Stimulated activated CD8-positive, alpha-beta memory T cell treated with anti-CD3 and anti-CD28 coated beads, Interleukin-7, amount 100 ng/mL, for 4 hours (primary cell): ENCODE results near the gene QSOX1.
"Not testable (repeated sequence)": the region's sequence is repeated elsewhere in the genome, so short reads cannot be mapped to it uniquely, and the experiment has no call there.

ENCODE experiments used
- DNase-seq, 2 donors: peaks; one replicate each; pipeline ENCODE4 v3.0.0-alpha.2; 2020; ENCODE audit warnings: low read depth in 2 of 2

Gene QSOX1

GRCh38 chr1:180188684-180189175 is 34.1 kb downstream of the QSOX1 start:
- DNase-seq: no peak

DNA sequence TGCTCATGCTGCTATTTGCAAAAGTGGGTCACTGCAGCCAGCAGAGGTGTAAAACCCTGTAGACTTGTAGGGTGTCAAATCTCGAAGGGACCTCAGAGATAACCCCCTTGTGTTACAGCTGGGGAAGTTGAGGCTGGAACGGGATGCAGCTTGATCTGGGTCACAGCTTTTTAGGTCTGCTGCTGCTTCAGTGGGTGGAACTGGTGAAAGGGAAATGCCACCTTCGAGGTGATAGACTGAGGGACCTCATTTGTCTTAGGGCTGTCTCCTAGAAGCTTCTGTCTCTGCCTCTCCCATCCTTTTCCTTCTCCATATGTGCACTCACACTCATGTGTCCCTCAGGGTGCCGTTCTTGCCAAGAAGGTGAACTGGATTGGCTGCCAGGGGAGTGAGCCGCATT is 35.4 kb downstream of the QSOX1 start:
- DNase-seq: no peak

GRCh38 chr1:180192172-180192571 is 37.5 kb downstream of the QSOX1 start:
- peak; percentile 5 to 15 for DNase-seq

DNA sequence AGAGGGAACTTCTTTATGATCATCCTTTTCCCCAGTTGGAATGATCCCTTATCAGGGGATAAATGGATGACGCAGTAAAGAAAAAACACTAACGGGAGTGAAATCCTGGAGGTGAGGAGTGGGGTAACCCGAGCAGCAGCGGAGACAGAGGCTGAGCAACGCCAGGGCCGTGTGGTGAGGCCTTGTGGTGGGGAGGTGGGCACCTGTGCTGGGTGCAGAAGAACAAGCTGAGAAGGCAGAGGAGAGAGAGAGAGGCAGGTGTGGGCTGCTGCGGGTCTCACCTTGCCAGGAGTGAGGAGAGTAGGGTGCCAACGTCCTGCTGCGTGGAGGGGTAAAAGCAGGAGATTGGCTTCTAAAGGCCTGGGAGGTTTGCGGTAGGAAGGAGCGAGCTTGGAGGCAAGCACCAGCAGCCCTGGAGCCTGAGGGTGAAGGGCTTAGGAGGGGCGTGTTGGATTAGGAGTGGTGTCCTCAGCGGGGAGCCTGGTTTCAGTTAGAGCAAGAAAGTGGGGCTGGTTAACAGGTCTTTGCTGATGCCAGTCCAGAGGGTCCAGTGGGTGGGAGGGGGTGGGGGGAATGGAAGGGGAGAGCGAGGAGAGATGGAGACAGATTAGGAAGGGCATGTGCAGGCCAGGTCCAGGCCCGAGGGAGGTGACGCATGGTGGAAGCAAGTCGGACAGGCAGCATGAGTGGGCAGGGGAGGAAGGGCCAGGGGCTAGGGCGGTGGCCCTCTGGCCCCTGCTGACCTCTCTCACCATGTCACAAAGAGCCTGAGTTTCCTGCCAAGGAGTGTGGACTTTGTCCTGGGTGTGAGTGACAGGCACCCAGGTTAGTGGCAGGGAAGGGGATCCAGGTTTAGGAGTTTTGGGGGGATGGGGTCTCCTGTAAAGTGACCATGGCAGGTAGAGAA is 38.7 kb downstream of the QSOX1 start:
- no peak for DNase-seq

- no peak for DNase-seq
These were observed 39.4 kb downstream of the QSOX1 start for GRCh38 chr1:180194048-180194425.

GRCh38 chr1:180194546-180195207 is 40.0 kb downstream of the QSOX1 start:
- DNase-seq: no peak

- DNase-seq: no peak
These were observed 40.7 kb downstream of the QSOX1 start for GRCh38 chr1:180195401-180195800.

DNA sequence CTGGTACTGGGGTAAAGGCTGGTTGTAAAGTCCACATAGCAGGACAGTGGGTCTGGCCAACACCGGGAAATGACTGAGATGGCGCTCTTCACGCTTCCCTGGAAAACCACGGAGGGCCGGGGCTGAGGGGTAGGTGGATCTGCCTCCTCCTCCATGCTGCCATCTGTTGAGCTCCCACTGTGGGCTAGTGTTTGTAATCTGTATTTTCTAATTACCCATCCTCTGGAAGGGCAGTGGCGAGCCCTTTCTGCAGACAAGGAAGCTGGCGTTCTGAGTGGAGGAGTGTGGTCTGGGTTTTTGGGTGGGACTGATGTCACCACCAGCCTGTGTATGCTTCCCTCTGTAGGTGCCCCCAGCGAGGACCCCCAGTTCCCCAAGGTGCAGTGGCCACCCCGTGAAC is 41.2 kb downstream of the QSOX1 start:
- no peak for DNase-seq

DNA sequence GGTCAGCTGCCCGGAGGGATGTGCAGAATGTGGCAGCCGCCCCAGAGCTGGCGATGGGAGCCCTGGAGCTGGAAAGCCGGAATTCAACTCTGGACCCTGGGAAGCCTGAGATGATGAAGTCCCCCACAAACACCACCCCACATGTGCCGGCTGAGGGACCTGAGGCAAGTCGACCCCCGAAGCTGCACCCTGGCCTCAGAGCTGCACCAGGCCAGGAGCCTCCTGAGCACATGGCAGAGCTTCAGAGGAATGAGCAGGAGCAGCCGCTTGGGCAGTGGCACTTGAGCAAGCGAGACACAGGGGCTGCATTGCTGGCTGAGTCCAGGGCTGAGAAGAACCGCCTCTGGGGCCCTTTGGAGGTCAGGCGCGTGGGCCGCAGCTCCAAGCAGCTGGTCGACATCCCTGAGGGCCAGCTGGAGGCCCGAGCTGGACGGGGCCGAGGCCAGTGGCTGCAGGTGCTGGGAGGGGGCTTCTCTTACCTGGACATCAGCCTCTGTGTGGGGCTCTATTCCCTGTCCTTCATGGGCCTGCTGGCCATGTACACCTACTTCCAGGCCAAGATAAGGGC is 41.9 kb downstream of the QSOX1 start:
- DNase-seq: no peak

DNA sequence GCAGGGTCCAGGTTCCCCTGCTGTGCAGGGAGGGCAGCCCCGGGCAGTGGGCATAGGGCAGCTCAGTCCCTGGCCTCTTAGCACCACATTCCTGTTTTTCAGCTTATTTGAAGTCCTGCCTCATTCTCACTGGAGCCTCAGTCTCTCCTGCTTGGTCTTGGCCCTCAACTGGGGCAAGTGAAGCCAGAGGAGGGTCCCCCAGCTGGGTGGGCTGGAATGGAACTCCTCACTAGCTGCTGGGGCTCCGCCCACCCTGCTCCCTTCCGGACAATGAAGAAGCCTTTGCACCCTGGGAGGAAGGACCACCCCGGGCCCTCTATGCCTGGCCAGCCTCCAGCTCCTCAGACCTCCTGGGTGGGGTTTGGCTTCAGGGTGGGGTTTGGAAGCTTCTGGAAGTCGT is 42.6 kb downstream of the QSOX1 start:
- no peak for DNase-seq

DNA sequence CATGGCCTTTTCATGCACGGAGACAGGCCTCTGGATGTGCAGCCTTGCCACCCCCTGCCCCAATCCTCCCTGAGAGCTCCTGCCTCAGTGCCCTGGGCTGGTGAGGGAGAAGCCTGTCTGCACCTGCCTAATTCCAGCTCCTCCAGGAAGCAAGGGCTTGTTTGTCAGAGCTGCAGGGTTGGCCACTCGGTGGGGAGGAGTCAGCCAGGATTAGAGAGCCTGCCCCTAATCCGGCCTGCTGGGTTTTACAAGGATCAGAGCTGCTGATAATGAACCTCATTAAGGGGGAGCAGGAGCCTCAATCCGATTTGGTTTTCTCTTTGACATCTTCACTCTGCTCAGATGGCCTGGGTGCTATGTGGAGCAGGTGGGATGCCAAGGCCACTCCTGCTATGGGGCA is 43.5 kb downstream of the QSOX1 start:
- DNase-seq: no peak

- DNase-seq: no peak
These were observed 43.9 kb downstream of the QSOX1 start for GRCh38 chr1:180198611-180199010.

GRCh38 chr1:180199018-180199417 is 44.3 kb downstream of the QSOX1 start:
- no peak for DNase-seq

DNA sequence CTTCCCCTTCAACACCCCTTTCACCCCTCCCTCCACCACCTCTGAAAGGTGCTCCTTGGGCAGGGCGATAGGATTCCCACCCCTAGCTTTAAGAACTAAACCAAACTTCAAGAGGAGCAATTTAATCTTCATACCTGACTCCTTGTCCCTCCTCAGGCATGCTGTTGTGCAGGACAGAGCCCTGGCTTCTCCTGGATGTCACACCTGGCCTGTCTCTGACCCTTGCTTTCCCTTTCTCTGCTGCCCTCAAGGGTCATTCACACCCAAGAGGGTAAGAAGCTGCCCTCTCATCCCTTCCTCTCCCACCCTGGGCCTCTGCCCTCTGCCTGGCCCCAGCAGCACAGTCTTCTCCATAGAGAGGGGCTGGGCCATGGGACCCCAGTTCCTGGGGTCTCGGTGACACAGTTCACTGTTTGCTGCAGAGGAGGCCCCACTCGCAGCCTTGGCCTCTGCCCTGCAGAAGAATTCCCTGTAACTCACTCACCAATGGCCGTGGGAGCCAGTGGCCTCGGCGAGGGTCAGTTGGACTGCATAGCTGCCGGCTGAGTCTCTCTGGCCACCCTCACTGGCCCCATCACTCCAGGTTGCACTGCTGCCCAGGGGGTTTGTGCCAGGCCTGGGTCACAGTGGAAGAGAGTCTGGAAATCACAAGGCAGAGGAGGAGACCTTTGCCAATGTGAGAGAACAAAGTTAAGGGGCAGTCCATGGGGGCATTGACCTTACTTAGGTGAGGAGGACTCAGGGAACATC is 47.0 kb downstream of the QSOX1 start:
- DNase-seq: no peak

- DNase-seq: not testable (repeated sequence)
These were observed 47.9 kb downstream of the QSOX1 start for GRCh38 chr1:180202588-180202987.

- DNase-seq: no peak
These were observed 49.6 kb downstream of the QSOX1 start for GRCh38 chr1:180204231-180204630.

GRCh38 chr1:180206581-180206980 is 51.9 kb downstream of the QSOX1 start:
- DNase-seq: no peak

DNA sequence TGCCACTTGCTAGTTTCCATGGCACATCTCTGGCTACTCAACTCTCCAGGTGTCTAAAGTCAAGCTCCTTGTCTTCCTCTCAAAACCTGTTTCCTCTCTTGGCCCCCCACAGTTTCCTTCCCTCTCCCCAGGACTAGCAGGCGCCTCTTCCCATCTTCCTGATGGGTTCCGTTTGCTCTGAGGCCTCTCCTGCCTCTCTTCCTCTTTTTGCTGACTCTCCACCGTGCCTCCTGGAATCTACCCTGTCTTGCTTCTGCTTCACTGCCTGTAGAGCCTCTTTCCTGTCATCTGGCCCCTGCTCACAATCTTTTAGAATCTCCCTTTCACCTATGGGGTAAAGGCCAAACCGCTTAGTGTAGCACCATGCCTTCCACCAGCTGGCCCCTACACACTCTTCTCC is 53.6 kb downstream of the QSOX1 start:
- DNase-seq: no peak

GRCh38 chr1:180210008-180210620 is 55.4 kb downstream of the QSOX1 start:
- no peak for DNase-seq

GRCh38 chr1:180211156-180211859 is 56.6 kb downstream of the QSOX1 start:
- DNase-seq: no peak

DNA sequence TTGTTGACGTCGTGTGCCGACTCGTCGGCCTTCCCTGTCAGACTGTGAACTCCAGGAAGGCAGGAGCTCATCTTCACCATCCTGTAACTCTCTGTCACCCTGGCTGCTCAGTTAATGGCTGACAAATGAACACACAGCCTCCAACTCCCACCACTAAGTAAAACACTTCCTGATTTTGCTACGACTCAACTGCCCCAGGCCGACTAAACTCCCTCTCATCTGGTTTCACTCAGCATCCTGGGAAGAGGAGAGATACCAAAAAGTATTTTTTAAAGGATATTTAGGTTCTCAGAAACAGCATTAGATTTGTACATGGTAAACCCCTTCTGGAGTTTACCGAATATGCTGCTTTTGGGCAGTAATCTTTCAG is 57.2 kb downstream of the QSOX1 start:
- DNase-seq: no peak
